Measurements from ENCODE around the gene PHF3. TPM values are rescaled to one million over a fixed set of nuclear protein-coding genes. Genes with fewer than 3 reads are reported as not detected.

Gene PHF3, protein sequence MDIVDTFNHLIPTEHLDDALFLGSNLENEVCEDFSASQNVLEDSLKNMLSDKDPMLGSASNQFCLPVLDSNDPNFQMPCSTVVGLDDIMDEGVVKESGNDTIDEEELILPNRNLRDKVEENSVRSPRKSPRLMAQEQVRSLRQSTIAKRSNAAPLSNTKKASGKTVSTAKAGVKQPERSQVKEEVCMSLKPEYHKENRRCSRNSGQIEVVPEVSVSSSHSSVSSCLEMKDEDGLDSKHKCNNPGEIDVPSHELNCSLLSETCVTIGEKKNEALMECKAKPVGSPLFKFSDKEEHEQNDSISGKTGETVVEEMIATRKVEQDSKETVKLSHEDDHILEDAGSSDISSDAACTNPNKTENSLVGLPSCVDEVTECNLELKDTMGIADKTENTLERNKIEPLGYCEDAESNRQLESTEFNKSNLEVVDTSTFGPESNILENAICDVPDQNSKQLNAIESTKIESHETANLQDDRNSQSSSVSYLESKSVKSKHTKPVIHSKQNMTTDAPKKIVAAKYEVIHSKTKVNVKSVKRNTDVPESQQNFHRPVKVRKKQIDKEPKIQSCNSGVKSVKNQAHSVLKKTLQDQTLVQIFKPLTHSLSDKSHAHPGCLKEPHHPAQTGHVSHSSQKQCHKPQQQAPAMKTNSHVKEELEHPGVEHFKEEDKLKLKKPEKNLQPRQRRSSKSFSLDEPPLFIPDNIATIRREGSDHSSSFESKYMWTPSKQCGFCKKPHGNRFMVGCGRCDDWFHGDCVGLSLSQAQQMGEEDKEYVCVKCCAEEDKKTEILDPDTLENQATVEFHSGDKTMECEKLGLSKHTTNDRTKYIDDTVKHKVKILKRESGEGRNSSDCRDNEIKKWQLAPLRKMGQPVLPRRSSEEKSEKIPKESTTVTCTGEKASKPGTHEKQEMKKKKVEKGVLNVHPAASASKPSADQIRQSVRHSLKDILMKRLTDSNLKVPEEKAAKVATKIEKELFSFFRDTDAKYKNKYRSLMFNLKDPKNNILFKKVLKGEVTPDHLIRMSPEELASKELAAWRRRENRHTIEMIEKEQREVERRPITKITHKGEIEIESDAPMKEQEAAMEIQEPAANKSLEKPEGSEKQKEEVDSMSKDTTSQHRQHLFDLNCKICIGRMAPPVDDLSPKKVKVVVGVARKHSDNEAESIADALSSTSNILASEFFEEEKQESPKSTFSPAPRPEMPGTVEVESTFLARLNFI (N-terminal part only)
- 124 TPM for total RNA-seq

GRCh38 chr6:63635588-63636517 lies at the start of gene PHF3:
Gene PHF3, plus strand, starts transcription at chr6:63635802. Its CDS starts 10,750 bp downstream, at chr6:63646552.

Small RNAs within 50 kb of the gene (small RNA-seq; reads per million reads assigned to genes)
- not detected for gene AL513043.1 (ENCODE audit: low replicate concordance)

Other genes starting within 250 kb of the PHF3 start
- gene PTP4A1, start 63.3 kb upstream of the PHF3 start, total RNA-seq, result 87.6 TPM